IPS-18c (cell line): ENCODE data around the gene CC2D1B.
A peak's percentile ranks its signal among the peaks of the same experiment; 100 is the strongest.

ENCODE experiments used
- H3K4me3 ChIP-seq: 2 replicates; pipeline ENCODE4 v1.7.0; 2013; ENCODE audit warnings: low read depth, mild to moderate bottlenecking, low read length, moderate library complexity; ENCODE audit not compliant: insufficient read depth
- H3K9me3 ChIP-seq: one replicate; pipeline ENCODE4 v1.6.1; 2013; ENCODE audit warnings: mild to moderate bottlenecking, low read length, moderate library complexity; ENCODE audit not compliant: control insufficient read depth, insufficient read depth

Gene CC2D1B

GRCh38 chr1:52366517-52366827 is 467 bp upstream of the CC2D1B start:
- H3K9me3 ChIP-seq: no peaks in the 10 kb centered on the region

GRCh38 chr1:52365071-52365745 is 797 bp downstream of the CC2D1B start:
- Histone ChIP-seq H3K4me3 (peak overlapping the region; percentile 94), H3K9me3 (no peaks in the 10 kb centered on the region)

More at GRCh38 chr1:52366517-52366827, 467 bp upstream of the CC2D1B start:
- H3K4me3 ChIP-seq: peak overlapping the region; percentile 94

- peak overlapping the region; percentile 94; the same call in 1 of the 2 replicates for H3K4me3 ChIP-seq
- no peaks in the 10 kb centered on the region for H3K9me3 ChIP-seq
These were observed 1.7 kb downstream of the CC2D1B start for GRCh38 chr1:52364235-52364839.

DNA sequence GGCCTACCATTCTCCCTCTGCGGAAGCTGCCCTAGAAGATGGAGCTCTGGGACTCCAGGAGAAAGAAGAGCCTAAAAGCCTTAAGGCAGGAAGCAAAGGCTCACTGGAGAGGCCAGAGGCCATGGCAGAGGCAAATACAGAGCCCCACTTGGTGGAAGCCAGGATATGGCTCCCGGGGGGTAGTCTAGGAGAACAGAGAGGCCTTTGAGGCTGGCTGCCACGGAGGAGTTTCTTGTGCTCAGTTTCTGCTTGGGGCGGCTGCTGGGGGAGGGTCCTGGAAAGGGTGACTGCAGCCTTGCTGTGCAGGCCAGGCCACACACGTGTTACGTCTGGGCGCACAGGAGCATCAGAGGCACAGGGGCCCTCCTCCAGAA is 5.4 kb downstream of the CC2D1B start:
- H3K4me3 ChIP-seq: no peak overlapping the region
- no peaks in the 10 kb centered on the region for H3K9me3 ChIP-seq

DNA sequence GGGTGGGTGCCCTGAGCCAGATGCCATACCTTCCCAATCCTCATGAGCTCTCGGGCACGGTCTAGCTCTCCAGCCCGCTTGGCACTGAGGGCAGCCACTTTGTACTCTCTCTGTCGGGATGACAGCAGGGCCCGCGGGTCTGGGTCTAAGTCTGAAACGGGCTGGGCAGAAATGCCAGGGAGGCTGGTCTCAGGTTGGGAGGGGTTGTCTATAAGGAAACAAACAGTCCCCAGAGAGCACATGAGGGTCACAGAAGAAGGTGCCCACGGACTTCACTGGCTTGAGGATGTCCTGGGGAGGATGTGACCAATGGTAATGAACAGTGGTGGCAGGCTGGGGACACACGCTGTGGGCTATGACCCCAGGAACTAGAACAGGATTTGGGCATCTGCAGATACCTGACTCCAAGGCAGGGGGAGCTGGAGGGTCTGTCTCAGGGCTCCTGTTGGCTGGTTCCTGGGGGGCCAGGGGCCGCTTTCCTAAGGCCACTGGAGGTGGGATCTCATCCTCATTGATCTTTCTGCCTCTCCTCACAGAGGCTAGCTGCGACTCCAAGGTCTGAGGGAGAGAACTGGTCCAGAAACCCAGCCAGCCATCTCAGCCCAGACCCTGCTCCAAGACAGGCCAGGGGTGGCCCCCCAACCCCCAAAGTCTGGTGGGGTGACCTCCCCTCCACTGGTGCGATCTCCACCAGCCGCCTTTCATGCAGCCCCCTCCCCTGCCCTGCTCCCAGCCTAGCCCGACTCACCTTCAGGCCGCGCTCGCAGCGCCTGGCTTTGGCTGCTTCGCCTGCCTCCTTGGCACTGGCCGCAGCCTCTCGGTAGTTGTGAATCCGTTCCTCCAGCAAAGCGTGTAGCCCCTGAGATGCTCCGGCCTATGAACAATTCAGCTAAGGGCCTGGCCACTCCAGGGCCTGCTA is 6.1 kb downstream of the CC2D1B start:
- Histone ChIP-seq H3K9me3 (no peaks in the 10 kb centered on the region), H3K4me3 (no peak overlapping the region)

DNA sequence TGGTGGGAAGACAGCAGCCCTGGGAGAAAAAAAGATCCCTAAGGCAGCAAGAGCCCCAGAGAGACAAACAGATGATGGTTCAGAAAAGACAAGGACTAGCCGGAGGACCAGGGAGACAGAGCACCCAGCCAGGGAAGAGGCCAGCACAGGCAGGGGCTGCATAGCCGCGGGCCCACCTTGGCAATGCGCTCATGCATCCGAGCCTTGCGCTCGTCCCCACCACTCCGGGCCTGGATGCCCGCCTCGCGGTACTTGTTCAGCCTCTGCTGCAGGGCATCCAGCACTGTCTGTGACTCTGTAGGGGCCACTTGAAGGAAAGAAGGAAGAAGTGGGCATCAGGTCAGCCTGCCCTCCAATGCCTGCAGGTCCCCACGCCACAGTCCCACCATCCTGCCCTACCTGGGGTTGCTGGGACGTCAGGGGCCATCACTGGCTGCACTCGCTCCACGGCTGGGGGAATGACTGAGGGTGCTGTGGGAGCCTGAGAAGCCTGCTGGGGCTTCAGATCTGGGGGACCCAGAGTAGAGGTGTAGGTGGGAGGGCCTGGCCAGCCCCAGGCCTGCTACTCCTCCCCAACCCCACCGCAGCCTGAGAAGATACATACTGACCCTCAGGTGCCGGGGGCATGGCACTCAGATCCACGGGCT is 7.0 kb downstream of the CC2D1B start:
- Histone ChIP-seq H3K9me3 (no peaks in the 10 kb centered on the region), H3K4me3 (no peak overlapping the region)

DNA sequence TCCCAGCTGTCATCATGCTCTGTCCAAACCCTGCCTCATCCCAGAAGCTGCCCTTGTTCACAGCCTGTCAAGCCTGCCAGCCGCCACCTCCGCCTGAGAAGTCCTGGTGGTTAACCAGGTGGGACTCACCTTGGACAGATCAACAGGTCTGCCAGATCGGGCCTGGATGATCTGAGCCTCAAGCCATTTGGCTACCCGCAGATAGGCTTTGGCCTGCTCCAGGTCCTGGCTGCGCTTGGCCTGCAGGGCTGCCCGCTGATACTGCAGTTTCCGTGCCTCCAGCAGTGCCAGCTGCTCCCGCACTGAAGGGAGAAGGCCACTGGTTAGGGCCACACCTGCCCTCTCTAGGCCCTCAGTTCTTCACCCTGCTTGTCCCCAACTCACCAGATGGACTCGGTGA is 8.6 kb downstream of the CC2D1B start:
- H3K9me3 ChIP-seq: no peaks in the 10 kb centered on the region
- no peak overlapping the region for H3K4me3 ChIP-seq

- H3K4me3 ChIP-seq: no peak overlapping the region
These were observed 9.1 kb downstream of the CC2D1B start for GRCh38 chr1:52356818-52357355.

GRCh38 chr1:52355847-52356505 is 10.0 kb downstream of the CC2D1B start:
- Histone ChIP-seq H3K4me3 (no peak overlapping the region), H3K9me3 (no peaks in the 10 kb centered on the region)

More at GRCh38 chr1:52356818-52357355, 9.1 kb downstream of the CC2D1B start:
- no peaks in the 10 kb centered on the region for H3K9me3 ChIP-seq

GRCh38 chr1:52355436-52355835 is 10.6 kb downstream of the CC2D1B start:
- no peaks in the 10 kb centered on the region for H3K9me3 ChIP-seq
- no peak overlapping the region for H3K4me3 ChIP-seq

- H3K9me3 ChIP-seq: no peaks in the 10 kb centered on the region
- H3K4me3 ChIP-seq: no peak overlapping the region
These were observed 13.3 kb downstream of the CC2D1B start for GRCh38 chr1:52352690-52353089.

DNA sequence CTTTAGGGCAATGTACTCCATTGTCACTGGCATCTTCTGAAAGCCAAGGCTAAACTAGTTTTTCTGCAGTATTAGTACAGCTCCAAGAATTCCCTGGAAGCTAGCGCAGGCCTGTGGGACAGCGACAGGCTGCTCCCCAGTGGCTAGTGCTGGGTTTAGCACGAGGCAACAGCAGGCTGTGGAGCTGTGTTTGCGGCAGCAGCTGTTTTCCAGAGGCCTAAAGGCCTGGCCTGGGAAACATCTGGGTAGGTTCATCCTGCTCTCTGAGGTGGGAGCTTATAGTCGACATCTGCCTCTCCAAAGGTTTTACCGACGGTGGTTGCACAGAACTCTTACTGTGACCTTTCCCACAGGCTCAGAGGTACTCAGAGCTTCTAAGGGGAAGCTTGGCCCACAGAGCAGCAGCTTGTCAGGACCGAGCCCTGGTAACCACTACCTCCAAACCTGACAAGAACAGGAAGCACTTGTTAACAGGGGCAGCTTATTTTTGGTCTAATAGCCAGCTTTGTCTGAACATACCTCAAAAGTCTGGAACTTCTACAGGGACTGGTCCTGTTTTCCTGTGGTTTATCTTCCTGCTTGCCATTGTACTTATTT is 17.2 kb downstream of the CC2D1B start:
- H3K9me3 ChIP-seq: no peaks in the 10 kb centered on the region

GRCh38 chr1:52346653-52347052 is 19.4 kb downstream of the CC2D1B start:
- H3K4me3 ChIP-seq: no peak overlapping the region
- H3K9me3 ChIP-seq: no peaks in the 10 kb centered on the region

More for the DNA sequence above, 17.2 kb downstream of the CC2D1B start:
- H3K4me3 ChIP-seq: no peak overlapping the region

DNA sequence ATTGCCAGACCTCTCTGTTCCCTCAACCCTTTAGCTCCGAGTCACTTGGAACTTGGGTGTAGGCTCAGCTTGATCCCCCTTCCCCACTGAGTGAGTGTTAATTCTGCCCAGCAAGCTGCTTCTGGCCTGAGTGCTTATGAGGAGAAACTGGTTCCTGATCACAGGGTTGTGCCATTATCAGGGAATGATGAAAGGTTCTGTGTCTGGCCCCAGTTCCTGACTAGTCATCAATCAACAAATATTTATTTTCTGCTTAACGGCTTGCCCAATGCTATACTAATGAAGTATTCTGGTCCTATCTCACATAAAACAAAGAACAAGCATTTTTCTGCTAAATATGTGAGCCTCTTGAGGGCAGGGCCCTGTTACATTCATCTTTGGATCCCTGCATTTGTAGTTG is 20.8 kb downstream of the CC2D1B start:
- Histone ChIP-seq H3K9me3 (no peaks in the 10 kb centered on the region), H3K4me3 (no peak overlapping the region)

- H3K4me3 ChIP-seq: no peak overlapping the region
- H3K9me3 ChIP-seq: no peaks in the 10 kb centered on the region
These were observed 22.0 kb downstream of the CC2D1B start for GRCh38 chr1:52343979-52344378.

DNA sequence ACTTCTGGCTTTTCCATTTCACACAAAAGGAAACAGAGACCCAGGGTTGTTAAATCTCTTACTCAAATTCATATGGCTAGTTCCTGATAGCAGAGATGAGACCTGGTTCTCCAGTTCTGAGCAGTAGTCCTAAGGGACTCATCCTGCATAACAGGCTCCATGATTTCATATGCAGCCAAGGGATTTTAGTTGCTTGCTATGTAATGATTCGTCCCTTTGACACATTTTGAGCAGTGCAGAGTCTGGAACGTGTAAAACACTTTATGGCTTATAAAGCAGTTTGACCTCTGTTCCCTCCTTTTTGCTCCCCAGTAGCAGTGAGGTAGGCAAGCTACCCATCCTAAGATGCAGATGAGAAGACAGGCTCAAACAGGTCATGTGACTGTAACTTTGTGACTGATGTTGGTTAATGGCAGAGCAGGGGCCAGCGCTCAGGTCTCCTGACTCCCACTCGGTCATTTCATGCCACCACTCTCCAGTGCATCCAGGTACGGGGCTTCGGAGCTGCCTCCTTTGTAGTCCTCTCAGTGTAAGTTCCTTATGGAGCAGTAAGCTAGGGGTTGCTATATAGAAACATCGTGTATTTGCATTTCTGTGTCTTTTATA is 24.2 kb downstream of the CC2D1B start:
- H3K4me3 ChIP-seq: no peak overlapping the region
- no peaks in the 10 kb centered on the region for H3K9me3 ChIP-seq
